Sigmoid colon (tissue), 4 donors: ENCODE measurements around the gene SIPA1.

Experiments used
- EP300 ChIP-seq, 4 donors: sonication (generic); formaldehyde crosslinking; IDR thresholded peaks; one replicate each; pipeline ENCODE4 v1.6.1; 2017; ENCODE audit warnings: antibody characterized with exemption in 4 of 4
- TF ChIP-seq, protein P1 (sequence below), 4 experiments: fragments of 450-650 bp in 3 of 4; fragments of 200-600 bp in 1 of 4; IDR thresholded peaks; one replicate each; pipeline ENCODE4 v1.5.1; 2016 to 2019; ENCODE audit warnings: antibody characterized with exemption in 4 of 4, mild to moderate bottlenecking in 3 of 4, moderate library complexity in 2 of 4

DNA sequence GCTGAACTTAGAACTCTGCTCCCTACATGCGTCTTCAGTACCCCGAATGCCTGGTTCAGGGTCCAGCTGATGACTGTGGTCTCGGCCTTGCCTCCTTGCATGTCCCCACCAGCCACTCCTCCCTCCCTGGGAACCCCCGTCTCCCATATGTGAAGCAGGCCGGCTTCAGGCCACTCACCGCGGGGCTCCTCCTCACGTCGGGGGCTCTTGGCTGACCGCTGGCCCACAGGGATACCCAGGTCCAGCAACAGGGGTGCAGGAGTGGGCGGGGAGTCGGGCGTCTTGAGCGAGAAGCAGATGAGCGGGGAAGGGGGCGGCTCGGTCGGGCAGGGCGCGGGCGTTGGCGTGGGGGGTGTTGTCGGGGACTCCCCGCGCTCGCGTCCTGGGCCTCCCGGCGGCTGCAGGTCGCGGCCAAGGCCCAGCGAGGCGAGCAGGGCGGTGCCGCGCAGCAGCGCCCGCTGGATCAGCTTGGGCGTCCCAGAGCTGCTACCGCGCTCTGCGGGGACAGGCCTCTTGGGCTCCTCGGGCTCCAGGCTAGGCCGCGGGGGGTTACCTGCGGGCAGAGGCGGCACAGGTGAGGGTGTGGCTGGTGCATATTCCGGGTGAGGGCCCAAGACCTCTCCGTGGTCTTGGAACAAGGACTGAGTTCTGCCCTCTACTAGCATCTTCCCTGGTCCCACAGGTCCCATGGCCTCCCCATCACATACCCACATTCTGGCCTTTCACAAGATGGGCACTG is 38.5 kb upstream of the SIPA1 start:
- TF ChIP-seq, protein P1, sequence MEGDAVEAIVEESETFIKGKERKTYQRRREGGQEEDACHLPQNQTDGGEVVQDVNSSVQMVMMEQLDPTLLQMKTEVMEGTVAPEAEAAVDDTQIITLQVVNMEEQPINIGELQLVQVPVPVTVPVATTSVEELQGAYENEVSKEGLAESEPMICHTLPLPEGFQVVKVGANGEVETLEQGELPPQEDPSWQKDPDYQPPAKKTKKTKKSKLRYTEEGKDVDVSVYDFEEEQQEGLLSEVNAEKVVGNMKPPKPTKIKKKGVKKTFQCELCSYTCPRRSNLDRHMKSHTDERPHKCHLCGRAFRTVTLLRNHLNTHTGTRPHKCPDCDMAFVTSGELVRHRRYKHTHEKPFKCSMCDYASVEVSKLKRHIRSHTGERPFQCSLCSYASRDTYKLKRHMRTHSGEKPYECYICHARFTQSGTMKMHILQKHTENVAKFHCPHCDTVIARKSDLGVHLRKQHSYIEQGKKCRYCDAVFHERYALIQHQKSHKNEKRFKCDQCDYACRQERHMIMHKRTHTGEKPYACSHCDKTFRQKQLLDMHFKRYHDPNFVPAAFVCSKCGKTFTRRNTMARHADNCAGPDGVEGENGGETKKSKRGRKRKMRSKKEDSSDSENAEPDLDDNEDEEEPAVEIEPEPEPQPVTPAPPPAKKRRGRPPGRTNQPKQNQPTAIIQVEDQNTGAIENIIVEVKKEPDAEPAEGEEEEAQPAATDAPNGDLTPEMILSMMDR (IDR thresholded peaks at IDR 0.05), result no peak
- TF ChIP-seq EP300 (IDR thresholded peaks at IDR 0.05), result no peak
